MG63 (cell line): ENCODE measurements around the gene ROBO4. TPM values are rescaled to one million over a fixed set of nuclear protein-coding genes. Genes with fewer than 3 reads are reported as not detected.

Experiments
- DNase-seq: peaks from one replicate; pipeline ENCODE4 v3.0.0-alpha.2; 2020
- H3K27me3 ChIP-seq: fragments of 250-450 bp; sonication (Bioruptor Pico); 2 replicates; pipeline ENCODE4 v1.5.1; 2020; ENCODE audit warnings: mild to moderate bottlenecking, moderate library complexity
- H3K36me3 ChIP-seq: fragments of 250-450 bp; sonication (Bioruptor Pico); 2 replicates; pipeline ENCODE4 v1.5.1; 2020; ENCODE audit warnings: mild to moderate bottlenecking, moderate library complexity
- H3K4me3 ChIP-seq: fragments of 250-450 bp; sonication (Bioruptor Pico); 2 replicates; pipeline ENCODE4 v1.5.1; 2020; ENCODE audit warnings: mild to moderate bottlenecking, moderate library complexity
- H3K9me3 ChIP-seq: fragments of 250-450 bp; sonication (Bioruptor Pico); 2 replicates; pipeline ENCODE4 v1.5.1; 2020; ENCODE audit warnings: mild to moderate bottlenecking, moderate library complexity
- total RNA-seq: library from RNA; depleted of rRNA; stranded (reverse); fragments of >200 nt; shearing (Covaris generic); gene quantifications from 2 replicates; pipeline ENCODE4 v1.2.3, GENCODE V29; 2014; ENCODE audit warnings: low replicate concordance; rRNA removed

ROBO4 gene
- total RNA-seq, 1 experiment from 2014 or later, result 13.7 TPM

DNA sequence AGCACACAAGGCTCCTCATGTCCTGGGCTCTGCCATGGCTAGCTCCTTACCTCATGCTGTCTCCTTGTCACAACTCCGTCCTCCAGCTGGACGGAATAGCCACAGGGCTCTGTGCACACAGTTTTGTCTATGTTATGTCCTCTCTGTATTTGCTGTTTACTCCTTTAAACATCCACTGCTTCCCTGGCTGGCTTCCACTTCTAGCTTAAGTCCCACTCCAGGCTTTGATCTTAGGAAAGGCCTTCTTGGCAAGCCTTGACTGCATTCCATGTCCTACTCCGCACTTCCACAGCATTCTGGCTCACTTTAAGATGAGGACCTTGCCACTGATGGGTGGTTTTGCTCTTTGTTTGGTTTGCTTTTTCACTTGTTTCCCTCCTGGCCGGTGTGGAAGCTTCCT lies 55.4 kb downstream of the ROBO4 start:
- no peaks in the 10 kb centered on the region for H3K9me3 ChIP-seq
- no peak overlapping the region for H3K4me3 ChIP-seq
- H3K36me3 ChIP-seq, result no peaks in the 10 kb centered on the region
- DNase-seq, result no peak
- peaks cover 29% of the 10 kb centered on the region for H3K27me3 ChIP-seq

DNA sequence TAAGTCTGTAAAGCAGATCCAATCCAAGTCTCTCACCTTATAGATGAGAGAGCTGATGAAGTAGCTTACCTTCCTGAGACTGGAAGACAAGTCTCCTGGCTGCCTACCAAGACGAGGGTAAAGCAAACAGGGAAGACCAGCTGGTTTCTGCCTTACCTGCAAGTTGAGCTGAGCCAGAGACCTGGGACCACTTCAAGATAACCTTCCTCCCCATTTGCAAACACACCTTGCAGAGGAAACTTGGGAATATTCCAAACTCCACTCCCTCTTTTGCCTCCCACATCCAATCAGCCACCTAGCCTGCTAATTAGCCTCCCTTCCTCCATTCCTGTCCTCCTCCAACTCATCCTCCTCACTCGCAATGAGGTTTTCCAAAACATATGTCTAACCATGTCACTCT lies 55.8 kb downstream of the ROBO4 start:
- Histone ChIP-seq H3K4me3 (no peak overlapping the region), H3K36me3 (no peaks in the 10 kb centered on the region), H3K9me3 (no peaks in the 10 kb centered on the region), H3K27me3 (peaks cover 24% of the 10 kb centered on the region)
- no peak for DNase-seq

DNA sequence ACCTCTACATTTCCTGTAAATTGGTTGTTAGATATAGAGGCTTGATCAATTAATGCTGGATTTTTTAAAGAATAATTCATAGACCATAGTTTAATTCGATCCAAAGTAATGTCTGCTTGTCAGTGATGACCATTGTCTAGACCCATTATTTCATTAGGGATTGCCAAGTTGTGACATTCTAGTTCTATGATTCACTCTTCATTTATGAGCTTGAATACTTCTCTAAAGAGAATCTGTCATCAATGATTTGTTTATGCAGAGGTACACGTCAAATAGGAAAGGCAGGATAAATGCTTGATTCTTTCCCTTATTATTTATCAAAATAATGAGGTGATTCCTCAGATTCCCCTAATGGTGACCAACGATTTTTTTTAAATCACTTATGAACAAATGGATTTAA lies 56.5 kb downstream of the ROBO4 start:
- Histone ChIP-seq H3K36me3 (no peaks in the 10 kb centered on the region), H3K27me3 (peaks cover 24% of the 10 kb centered on the region), H3K9me3 (no peaks in the 10 kb centered on the region), H3K4me3 (no peak overlapping the region)
- DNase-seq, result no peak

DNA sequence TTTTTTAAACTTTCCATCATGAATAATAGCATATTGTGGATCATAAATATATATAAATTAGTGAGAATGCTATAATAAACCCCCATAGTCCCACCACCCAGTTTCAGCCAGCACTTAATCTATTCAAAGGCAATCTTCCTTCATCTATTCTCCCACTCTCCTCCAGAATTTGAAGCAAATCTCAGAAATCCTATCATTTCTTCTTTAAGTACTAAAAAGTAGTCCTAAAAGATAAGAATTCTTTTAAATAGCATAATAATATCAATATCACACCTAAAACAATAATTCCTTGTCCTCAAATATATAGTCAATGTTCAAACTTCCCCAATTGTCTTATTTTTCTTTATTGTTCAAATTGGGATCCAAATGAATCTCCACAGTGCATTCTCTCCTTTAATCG lies 57.0 kb downstream of the ROBO4 start:
- peaks cover 20% of the 10 kb centered on the region for H3K27me3 ChIP-seq
- DNase-seq, result no peak
- no peaks in the 10 kb centered on the region for H3K9me3 ChIP-seq
- no peak overlapping the region for H3K4me3 ChIP-seq
- no peaks in the 10 kb centered on the region for H3K36me3 ChIP-seq

DNA sequence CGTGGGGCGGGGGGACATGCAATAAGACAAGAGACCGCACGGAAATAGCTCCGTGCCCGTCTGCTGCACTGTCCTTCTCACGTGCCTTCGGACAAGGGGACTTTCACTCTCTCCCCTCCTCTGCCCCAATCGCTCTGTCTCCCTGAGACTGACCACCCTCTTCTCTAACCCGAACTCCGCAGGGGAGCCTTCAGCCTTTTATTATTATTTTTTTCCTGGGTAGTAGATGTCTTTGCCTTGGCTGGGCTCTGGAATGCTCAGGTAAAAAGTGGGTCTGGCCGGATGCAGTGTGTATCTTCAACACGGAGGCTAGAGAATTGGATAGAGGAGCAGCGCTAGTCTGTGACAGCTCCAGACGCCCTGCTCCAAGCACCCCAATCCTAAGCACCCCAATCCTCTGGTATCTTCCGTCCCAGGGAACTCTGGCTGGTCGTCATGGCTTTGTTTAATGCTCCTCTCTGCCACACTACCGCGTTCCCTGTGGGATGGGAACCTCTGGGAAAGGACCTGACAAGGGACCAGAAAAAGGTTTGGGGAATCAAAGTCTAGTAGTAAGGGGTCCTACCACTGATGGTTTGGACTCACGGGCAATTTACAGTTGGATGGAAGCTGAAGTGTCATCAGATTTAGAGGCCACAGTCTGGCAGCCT lies 57.6 kb downstream of the ROBO4 start:
- Histone ChIP-seq H3K27me3 (peaks cover 18% of the 10 kb centered on the region), H3K36me3 (no peaks in the 10 kb centered on the region), H3K4me3 (no peak overlapping the region), H3K9me3 (no peaks in the 10 kb centered on the region)
- DNase-seq, result no peak

DNA sequence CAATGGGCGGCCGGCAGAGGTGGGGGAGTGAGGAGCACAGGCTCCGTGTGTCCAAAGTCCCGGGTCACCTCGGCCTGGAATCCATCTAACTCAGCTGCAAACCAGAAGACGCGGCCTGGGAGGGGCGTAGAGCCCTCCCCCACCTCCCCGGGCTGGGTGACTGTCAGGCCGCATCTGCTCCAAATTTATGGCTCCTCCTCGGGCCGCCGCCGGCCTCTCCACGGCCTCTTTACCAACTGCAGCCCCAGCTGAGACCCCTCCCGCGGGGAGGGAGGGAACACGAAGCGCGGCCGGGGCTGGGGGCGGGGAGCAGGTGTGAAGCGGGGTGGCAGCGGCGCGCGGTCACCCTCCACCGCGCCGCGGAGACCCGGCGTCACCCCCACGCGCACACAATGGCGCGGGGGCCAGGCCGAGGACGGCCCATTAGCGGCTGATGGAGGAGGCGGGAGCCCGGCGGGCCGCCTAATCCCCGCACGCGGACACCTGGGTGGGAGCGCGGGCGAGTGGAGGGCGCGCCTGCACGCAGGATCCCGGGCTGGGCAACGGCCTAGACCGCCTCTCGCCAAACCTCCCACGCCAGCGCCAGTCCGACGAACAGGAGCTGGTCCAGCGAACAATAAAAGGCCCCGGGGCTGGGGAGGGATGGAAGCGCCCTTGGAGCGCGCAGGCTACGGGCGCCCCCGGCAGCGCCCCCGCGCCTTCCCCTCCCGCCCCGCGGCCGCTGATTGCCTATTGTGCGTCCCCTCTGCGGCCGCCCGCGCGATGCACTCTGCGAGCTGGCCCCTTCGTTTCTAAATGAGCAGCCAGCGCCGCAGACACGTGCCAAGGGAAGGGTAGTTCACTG lies 58.3 kb downstream of the ROBO4 start:
- Histone ChIP-seq H3K27me3 (peaks cover 16% of the 10 kb centered on the region), H3K4me3 (no peak overlapping the region), H3K36me3 (no peaks in the 10 kb centered on the region), H3K9me3 (no peaks in the 10 kb centered on the region)
- no peak for DNase-seq

DNA sequence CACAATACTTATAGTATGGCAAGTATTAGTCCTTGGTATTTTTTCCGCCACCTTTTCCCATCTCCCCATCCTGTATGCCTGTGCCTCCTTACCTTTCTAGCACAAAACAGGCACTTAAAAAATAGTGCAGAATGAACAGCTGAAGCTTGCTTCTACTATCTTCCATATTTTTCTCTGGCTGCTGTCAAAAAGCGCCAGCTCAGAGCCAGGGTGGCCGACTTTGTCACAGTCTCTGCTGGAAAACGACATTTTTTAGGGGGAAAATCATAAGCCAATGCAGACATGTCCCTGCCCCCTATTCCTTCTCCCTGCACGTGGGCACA lies 58.9 kb downstream of the ROBO4 start:
- no peaks in the 10 kb centered on the region for H3K9me3 ChIP-seq
- H3K27me3 ChIP-seq, result peaks cover 11% of the 10 kb centered on the region
- H3K4me3 ChIP-seq, result no peak overlapping the region
- H3K36me3 ChIP-seq, result no peaks in the 10 kb centered on the region
- DNase-seq, result no peak

DNA sequence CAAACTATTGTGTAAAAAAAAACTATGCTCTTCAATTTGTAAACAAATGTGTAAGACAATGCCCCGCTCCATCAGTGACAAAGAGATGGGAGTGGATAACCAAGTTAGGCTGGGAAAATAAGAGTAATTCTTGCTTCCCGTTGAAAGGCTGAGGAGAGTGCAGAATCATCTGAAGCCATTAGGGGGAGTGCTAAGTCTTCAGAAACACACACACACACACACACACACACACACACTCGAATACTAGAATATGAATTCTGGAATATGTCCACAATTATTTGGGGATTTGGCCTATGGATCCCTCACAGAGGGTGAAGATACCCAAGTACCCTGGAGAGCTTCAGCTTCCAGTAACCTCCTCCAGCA lies 60.2 kb downstream of the ROBO4 start:
- Histone ChIP-seq H3K4me3 (no peak overlapping the region), H3K27me3 (peaks cover 10% of the 10 kb centered on the region; the same call in 1 of the 2 replicates), H3K9me3 (no peaks in the 10 kb centered on the region), H3K36me3 (no peaks in the 10 kb centered on the region)
- DNase-seq, result peak; percentile 28

DNA sequence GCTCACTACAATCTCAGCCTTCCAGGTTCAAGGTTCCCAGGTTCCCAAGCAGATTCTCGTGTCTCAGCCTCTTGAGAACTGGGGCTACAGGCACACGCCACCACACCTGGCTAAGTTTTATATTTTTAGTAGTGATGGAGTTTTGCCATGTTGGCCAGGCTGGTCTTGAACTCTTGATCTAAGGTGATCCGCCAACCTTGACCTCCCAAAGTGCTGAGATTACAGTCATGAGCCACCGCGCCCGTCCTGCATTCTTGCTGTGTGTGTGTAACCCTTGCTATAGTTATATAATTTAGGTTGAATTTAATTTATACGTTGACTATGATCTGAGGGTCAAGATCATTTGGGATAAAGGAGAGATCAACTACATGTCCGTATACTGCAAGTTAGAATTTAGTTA lies 61.7 kb downstream of the ROBO4 start:
- H3K36me3 ChIP-seq, result no peaks in the 10 kb centered on the region
- H3K9me3 ChIP-seq, result no peaks in the 10 kb centered on the region
- H3K4me3 ChIP-seq, result no peak overlapping the region
- no peak for DNase-seq
- H3K27me3 ChIP-seq, result peaks cover 10% of the 10 kb centered on the region; the same call in 1 of the 2 replicates

DNA sequence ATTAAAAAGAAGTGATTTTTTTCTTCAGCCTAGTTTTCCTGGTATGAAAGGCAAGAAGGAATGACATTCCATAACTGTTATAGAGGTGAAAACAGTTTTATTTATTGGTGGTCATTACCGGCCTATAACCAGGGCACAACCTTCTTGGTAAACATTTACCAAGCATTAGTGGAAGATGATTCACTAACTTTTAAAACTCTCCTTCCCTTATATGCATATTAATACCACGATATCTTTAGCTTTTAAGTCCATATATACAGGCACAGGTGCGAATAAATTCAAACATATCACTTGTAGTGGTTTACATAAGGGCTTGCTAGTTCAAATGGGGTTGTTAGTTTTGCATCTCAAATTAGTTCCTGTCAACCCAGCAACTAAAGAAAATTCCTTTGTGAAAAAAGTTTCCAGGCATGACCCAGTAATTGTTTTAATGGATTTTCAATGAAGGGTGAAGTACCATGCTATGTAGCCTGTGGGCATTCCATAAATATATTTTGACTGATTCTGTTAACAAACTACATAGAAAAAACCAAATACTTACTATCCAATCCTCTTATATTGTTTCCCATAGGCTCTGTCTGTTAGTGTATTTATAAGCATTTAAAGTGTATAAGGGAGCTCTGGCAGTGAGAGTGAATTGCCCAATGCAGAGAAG lies 63.0 kb downstream of the ROBO4 start:
- 0 out of 2 replicates have a peak, but pooled peaks cover 2% of the 10 kb centered on the region for H3K27me3 ChIP-seq
- no peaks in the 10 kb centered on the region for H3K9me3 ChIP-seq
- H3K36me3 ChIP-seq, result no peaks in the 10 kb centered on the region
- no peak overlapping the region for H3K4me3 ChIP-seq
- DNase-seq, result no peak

Other genes starting within 250 kb of the ROBO4 start
- gene SIAE, start 224.1 kb downstream of the ROBO4 start, total RNA-seq, result 2.8 and 4.6 TPM in 2 replicates
- 19.0 and 32.4 TPM in 2 replicates for gene SPA17, start 224.0 kb downstream of the ROBO4 start, total RNA-seq
- 0.23 TPM in 1 of 2 replicates, not detected in the other for gene NRGN, start 157.9 kb downstream of the ROBO4 start, total RNA-seq
- gene VSIG2, start 145.6 kb downstream of the ROBO4 start, total RNA-seq, result not detected in 2 replicates
- not detected in 2 replicates for gene ESAM, start 135.6 kb downstream of the ROBO4 start, total RNA-seq
- gene MSANTD2, start 97.5 kb downstream of the ROBO4 start, total RNA-seq, result 8.2 and 14.8 TPM in 2 replicates
- gene ROBO3, start 32.4 kb downstream of the ROBO4 start, total RNA-seq, result 19.3 and 21.5 TPM in 2 replicates
- gene HEPN1, start 21.4 kb upstream of the ROBO4 start, total RNA-seq, result not detected in 2 replicates
- gene HEPACAM, start 38.2 kb upstream of the ROBO4 start, total RNA-seq, result not detected in 2 replicates
- gene CCDC15, start 56.3 kb upstream of the ROBO4 start, total RNA-seq, result 1.5 and 3.9 TPM in 2 replicates
- gene SLC37A2, start 165.4 kb upstream of the ROBO4 start, total RNA-seq, result 0.07 and 0.79 TPM in 2 replicates
- gene TMEM218, start 213.8 kb upstream of the ROBO4 start, total RNA-seq, result 27.7 and 31.6 TPM in 2 replicates